GM13976 (cell line): Measurements from ENCODE around the gene DTYMK.

ENCODE experiments used
- DNase-seq: peaks from one replicate; pipeline ENCODE4 v3.0.0; 2012; ENCODE audit warnings: low spot score
- CTCF ChIP-seq: IDR thresholded peaks from 2 replicates; pipeline ENCODE4 v1.5.1; 2012; ENCODE audit warnings: borderline replicate concordance, mild to moderate bottlenecking; ENCODE audit not compliant: insufficient read depth; ENCODE audit errors: extremely low read depth, missing control alignments, control extremely low read depth
- in situ Hi-C: fragments of 300-500 bp; cut with MboI; formaldehyde crosslinking; loops from one replicate; pipeline ENCODE4 v1.12.0; 2022; ENCODE audit warnings: low sequenced_read_pairs, mixed read lengths, inconsistent platforms; ENCODE audit not compliant: unreplicated experiment

DTYMK gene

DNA sequence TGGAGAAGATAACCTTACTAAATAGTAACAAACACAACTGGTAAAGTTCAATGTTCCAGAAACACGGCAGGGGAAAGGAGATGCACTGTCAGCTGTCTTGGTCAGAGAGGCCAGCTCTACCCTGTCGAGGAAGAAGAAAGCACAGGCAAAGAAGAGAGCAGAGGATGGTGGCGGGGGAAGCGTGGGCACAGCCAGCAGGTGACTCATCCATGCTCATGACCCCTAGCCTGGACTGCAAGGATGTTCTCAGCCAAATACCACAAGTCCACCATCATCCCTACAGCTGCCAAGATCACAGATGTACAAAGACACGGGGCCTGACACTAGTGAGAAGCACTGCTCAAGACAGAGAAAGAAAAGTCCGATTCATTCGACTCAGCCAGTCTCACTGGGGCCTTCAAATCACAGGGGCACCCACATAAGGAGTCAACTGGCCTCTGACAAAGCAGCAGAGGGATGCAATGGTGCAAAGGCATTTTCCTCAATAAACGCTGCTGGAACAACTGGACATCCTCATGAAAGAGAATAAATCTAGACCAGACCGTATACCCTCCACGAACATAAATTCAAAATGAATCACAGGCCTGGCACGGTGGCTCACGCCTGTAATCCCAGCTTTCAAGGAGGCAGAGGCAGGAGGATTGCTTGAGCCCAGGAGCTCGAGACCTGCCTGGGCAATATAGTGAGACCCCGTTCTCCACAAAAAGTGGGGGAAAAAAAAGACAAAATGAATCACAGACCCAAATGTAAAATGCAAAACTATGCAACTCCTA is 5.6 kb downstream of the DTYMK start:
- DNase-seq, result no peak
- in situ Hi-C loops, result no loop called here
- no peak for TF ChIP-seq CTCF

GRCh38 chr2:241680044-241680443 is 6.6 kb downstream of the DTYMK start:
- DNase-seq, result no peak
- TF ChIP-seq CTCF, result no peak
- in situ Hi-C loops, result no loop called here

- in situ Hi-C loops, result no loop called here
- no peak for TF ChIP-seq CTCF
- no peak for DNase-seq
Measured at GRCh38 chr2:241678784-241679540, 7.7 kb downstream of the DTYMK start.

DNA sequence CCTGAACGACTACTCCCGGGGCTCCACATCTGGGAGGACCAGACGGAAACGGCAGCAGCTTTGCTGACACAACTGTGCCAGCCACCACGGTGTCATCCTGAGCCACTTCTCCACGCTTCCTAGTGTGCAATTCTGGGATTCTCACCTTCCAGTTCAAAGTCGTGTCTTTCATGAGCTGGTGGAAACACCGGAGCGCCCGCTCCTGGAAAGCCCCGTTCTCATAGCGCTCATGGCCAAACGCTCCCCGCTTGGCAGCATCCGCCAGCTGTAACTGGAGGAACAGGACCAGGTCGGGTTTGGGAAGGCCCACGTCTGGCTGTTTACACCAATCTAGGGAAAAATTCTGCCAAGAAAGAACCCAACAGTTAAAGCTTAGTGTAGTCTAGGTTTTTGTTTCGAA is 8.3 kb downstream of the DTYMK start:
- no peak for DNase-seq
- in situ Hi-C loops, result no loop called here
- TF ChIP-seq CTCF, result no peak

DNA sequence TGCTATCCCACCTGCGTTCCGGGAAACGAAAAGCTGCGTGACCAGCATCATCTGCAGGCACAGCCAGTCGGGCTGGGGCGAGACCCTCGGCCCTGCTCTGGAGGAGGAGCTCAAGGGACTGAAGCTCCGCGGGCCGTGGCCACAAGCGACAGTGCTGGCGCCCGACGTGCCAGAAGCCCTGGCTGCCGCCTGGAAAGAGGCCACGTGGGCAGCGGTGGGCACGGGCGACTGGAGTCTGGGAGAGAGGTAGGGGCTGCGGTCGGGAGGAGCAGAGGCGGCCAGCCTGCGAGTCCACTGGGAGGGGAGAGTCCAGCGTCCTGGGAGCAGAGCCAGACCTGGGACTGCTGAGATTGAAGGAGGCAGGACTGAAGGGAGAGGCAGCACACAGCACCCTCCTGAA is 9.2 kb downstream of the DTYMK start:
- no peak for TF ChIP-seq CTCF
- in situ Hi-C loops, result no loop called here
- no peak for DNase-seq

DNA sequence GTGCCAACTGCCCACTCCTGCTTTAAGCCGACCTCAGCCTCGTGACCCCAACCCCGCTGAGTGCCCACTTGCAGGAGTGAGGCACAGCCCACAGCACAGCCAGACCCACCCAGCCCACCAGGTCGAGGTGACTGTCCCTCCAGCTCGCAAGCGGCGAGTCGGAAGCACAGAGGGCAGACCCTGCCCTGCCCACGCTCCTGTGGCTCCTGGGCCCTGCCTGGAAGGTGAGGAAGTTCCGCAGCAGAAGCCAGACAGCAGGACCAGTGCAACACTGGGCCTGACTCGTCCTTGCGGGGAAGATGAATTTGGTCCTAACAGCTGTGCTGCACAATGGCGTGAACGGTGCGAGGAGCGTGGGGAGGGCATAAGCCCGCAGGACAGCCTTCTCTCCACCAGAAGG is 9.9 kb downstream of the DTYMK start:
- in situ Hi-C loops, result no loop called here
- no peak for DNase-seq
- no peak for TF ChIP-seq CTCF
